NCI-H748 (cell line): Measurements from ENCODE around the gene CHST14.

Source experiments
- DNase-seq: peaks from one replicate; lab custom pipeline; 2025; ENCODE audit not compliant: unreplicated experiment; lab: John Stamatoyannopoulos, UW

CHST14 gene, protein sequence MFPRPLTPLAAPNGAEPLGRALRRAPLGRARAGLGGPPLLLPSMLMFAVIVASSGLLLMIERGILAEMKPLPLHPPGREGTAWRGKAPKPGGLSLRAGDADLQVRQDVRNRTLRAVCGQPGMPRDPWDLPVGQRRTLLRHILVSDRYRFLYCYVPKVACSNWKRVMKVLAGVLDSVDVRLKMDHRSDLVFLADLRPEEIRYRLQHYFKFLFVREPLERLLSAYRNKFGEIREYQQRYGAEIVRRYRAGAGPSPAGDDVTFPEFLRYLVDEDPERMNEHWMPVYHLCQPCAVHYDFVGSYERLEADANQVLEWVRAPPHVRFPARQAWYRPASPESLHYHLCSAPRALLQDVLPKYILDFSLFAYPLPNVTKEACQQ

GRCh38 chr15:40470423-40471104 lies at the start of gene CHST14:
Gene CHST14 (plus strand): TSS chr15:40470984. CDS start chr15:40471214, 230 bp downstream.
- DNase-seq, result peak; percentile 61

GRCh38 chr15:40421246-40422157 lies 49.3 kb upstream of the CHST14 start:
- DNase-seq, result peak; percentile 57

- DNase-seq, result no peak
These were observed 46.2 kb upstream of the CHST14 start for GRCh38 chr15:40424483-40425115.

GRCh38 chr15:40425681-40426080 lies 45.1 kb upstream of the CHST14 start:
- no peak for DNase-seq

DNA sequence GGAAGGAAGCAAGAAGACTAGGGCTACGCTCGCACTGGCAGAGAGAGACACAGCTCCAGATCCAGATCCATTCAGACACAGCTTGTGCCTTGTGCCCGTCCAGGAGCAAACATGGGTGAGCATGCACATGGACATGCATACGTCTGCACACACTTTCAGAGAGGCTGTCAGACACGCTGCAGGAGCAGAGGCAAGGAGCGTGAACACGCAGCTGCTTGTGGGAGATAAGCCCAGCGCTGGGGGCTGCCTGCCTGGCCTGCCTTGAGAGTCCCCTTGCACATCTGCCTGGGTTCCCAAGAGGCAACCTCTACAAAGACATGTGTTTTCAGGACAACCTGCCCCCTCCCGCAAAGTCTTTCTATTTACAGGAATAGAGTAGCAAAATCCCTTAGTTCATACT lies 43.6 kb upstream of the CHST14 start:
- DNase-seq, result no peak

DNA sequence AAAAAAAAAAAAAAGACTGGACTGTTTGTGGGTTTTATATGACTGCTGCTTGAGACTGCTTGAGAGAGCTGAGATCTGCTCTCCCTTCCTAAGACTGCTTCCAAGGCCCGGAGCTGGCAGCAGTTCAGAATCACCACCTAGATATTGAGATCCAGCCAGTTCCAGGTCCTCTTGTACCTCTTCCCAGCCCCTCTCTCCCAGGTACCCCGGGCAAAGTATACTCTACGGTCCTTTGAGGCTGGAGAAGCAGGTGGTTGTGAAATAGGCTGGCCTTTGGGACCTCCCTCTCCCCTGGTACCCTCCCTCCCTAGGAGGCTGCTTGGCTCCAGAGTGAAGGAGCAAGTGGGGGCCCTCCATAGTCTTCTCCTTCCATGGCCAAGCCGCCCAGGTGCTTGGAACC lies 42.6 kb upstream of the CHST14 start:
- no peak for DNase-seq

GRCh38 chr15:40429068-40429710 lies 41.6 kb upstream of the CHST14 start:
- DNase-seq, result no peak

DNA sequence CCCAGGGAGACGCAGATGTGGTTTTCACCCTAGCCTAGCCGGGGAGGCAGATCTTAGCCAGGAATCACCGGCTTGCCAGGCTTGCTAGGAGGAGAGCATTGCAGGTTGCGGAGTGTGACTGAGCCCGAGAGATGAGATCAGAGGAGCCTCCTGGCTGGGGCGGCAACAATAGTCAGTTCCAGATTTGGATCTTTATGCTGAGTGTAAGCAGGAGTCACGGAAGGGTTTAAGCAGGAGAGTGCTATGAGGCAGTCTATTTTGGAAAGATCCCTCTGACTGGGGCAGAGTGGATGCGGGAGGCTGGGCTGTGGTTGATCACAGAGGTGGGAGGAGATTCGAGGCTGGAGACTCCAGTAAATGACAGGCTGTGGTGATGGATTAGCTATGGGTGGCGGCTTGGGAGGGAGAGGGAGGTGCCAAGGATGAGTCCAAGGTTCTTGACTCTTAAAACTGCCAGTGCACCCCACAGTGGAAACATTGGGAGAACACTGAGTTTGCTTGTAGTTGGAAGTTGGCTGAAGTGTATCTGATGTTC lies 40.4 kb upstream of the CHST14 start:
- no peak for DNase-seq

DNA sequence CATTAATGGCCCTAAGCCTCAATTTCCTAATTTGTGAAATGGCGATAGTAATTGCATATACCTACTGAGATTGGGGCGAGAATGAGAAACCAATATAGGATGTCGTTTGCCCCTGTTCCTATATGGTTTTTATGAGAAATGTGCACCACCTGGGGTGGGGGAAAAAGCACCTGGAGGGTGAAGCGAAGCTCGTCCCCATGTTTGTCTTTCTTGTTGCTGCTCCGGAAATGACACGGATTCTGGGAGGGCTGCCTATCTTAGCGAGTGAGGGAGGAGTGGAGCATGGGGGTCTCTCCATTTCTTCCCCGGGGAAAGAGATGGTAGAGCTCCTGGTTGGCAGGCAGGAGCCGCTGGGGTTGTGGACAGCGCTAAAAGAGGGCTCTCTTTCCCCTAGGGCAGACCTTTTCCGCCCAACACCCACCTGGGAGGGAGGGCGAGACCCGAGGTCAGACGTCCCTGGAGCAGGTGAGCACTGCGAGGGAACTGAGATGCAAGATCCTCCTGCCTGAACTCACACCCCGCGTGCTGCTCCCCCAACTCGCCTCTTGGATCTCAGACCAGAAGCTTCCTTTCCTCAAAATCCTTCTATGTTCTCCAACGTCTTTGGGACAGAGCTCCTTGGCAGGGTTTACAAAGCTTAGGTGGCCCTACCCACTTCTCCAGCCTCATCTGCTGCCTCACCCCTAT lies 35.6 kb upstream of the CHST14 start:
- DNase-seq, result no peak

GRCh38 chr15:40435710-40436089 lies 35.1 kb upstream of the CHST14 start:
- no peak for DNase-seq

GRCh38 chr15:40436116-40436891 lies 34.5 kb upstream of the CHST14 start:
- DNase-seq, result peak; percentile 42

DNA sequence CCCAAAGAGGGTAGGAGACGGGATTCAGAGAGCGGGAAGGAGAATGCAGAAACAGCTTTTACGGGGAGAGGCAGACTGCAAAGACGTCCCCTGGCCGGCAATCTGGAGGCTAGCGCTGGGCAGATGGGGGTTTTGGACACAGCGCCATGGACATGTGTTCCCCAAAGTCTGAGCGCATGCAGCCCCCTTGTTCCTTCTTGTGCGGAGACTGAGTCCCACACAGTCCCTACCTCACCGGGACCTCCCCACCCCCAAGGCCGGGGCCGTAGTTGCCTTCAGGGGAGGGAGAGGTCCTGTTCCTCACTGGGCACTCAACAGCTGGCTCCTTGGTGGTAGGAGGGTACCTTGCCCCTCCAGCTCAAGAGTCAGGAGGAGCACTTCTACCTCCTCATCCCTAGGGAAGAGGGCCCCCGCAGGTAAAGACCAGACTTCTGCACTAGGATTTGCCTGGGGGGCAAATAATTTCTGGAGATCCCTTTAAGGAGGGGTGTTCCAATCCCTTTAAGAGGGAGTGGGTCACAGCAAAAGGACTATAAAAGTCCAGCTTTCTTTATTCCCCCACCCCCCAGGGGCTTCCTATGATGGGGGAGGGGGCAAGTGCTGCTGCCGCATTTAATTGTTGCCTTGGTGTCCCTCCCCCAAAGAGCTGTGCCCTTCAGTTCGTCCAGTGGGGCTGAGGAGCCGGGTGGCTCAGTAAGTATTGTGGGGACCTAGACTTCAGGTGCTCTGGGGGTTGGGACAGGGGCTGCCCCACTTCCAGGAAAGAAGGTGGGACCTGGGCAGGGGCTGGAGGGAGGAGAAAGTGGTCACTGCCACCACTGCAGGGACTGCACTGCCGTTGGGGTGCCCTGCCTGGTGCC lies 33.7 kb upstream of the CHST14 start:
- no peak for DNase-seq

DNA sequence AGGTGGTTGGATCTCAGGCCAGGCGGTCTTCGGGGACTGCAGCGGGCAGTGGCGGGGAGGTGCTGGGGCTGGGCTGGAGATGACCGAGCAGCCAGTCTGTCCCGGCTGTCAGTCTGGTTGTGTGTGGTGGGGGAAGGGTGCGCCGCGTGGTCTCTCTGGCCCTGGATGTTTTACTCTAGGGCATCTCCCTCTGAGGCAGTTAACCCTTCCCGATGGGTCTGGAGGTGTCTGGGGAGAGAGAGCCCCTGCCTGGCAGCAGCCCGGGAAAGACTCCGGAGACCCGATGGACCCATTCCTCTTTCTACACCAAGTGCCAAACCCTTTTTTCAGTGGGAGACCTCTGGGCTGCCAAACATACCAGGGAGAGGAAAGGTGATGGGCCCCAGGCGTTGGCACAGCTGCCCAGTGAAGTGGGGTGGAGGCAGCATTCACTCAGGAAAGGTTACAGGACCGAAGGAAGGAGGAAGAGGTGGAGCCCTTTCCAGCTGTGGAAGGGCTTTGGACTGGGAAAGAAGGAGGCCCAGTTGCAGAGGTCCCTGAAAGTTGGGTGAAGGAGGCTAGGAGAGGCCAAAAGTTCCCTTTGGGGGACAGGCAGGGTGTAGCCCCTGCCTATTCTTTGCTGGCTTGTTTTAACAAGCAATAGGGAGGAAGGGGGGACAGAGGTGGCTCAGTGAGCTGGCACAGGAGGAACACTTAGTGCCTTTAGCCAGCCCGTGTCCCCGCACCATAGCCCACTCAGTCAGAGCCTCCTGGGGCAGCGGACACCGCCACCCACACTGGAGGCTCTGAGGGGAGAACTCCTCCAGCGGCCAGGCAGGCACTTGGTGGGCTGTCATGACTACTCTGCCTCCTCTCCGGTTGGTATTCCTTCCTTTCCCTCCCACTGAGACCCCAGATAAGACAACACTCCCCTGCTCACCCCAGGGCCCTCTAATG lies 32.8 kb upstream of the CHST14 start:
- DNase-seq, result no peak

DNA sequence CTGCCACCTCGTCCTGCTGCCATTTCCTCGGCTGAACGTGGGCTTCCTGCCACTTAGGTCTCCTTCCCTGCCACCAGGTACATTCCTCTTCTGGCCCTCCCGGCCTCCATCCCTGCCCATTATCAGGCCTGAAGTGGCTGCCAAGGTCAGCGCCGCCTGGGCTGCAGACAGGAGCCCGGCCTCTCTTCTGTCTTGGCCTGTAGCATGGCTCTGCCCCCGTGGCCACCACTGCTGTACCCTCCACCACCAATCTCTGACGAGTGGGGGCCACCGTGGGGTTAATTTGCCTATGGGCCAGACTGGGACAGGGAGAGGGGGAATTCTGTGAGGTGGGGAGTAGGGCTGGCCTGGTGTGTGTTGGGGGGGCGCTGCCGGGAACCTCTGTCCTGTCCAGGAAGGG lies 32.1 kb upstream of the CHST14 start:
- DNase-seq, result no peak

GRCh38 chr15:40439461-40439959 lies 31.3 kb upstream of the CHST14 start:
- DNase-seq, result peak; percentile 14

- DNase-seq, result peak; percentile 20
These were observed 30.6 kb upstream of the CHST14 start for GRCh38 chr15:40439960-40440742.
